Right renal pelvis (tissue), 4 donors: ENCODE results near the gene TMEM50B. TPM values are rescaled to one million over a fixed set of nuclear protein-coding genes. Genes with fewer than 3 reads are reported as not detected.
"Not testable (repeated sequence)": the region's sequence is repeated elsewhere in the genome, so short reads cannot be mapped to it uniquely, and the experiment has no call there.

ENCODE experiments used
- DNase-seq, 4 donors: peaks; one replicate each; pipeline ENCODE4 v3.0.0-alpha.2; 2013; ENCODE audit warnings: low read depth in 4 of 4, low spot score in 3 of 4, missing footprints in 1 of 4
- polyA plus RNA-seq, 4 donors: library from polyadenylated mRNA; unstranded; fragments of 120-200 nt; gene quantifications; one replicate each; pipeline ENCODE4 v1.2.1, GENCODE V29; 2013; ENCODE audit not compliant: insufficient read length in 4 of 4

The TMEM50B gene
- polyA plus RNA-seq, 4 donors = 54.8 to 70.9 (median 60.2) TPM

DNA sequence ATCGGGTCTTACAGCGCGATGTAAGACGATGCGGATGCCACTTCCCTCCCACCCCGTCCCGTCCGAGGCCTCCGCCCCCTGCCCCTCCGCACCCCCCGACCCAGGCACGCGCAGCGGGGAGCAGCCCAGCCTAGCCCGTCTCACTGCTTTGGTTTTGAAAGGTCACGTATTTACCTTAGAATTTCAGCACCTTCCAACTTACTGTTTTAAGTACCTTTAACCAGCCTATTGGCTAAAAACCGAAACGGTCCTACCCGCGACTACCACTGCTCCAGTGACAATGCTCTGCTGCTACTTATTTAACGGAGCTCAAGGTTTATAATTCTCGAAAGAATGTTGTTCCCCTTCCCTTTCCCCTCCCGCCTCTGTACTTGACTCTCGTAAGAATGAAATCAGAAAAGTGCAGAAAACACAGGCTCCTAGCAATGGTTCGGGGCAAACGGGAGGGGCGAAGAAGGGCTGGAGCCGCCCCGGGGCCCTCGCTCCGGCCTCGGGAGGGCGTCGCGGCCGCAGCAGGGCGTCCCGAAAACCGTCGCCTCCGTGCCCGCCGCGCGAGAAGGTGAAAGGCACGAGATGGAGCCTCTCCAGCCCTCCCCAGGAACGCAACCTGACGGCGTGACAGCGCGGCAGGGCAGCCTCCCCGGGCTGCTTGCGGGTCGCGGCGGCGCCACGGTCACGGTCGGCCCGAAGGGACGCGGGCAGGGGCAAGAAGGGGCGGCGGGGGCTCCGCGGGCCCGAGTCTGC, 667 bp downstream of the TMEM50B start:
- peak in 3 of 4 donors; percentile 14 to 35 (median 22) for DNase-seq

DNA sequence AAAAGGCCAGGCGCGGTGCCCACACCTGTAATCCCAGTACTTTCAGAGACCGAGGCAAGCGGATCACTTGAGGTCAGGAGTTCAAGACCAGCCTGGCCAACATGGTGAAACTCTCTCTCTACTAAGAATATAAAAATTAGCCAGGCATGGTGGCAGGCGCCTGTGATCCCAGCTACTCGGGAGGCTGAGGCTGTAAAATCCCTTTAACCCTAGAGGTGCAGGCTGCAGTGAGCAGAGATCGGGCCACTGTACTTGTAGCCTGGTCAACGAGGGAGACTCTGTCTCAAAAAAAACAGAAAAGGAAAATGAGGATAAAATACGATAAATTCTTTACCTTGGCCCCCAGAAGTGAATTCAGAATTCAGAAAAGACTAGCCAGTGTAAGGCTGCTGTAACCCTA, 1.6 kb downstream of the TMEM50B start:
- DNase-seq = no peak

DNA sequence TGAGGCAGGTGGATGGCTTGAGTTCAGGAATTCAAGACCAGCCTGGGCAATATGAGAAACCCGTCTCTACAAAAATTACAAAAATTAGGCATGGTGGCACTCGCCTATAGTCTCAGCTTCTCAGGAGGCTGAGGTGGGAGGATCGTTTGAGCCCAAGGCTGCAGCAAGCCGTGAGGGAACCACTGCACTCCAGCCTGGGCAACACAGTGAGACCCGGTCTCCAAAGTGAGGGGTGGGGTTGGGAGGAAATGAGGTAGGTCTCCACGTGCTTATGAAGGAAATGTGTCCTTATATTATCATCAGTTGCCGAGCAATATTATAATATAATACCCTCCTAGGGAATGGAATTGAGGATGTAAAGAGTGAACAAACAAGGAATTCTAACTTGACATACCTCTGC, 2.7 kb downstream of the TMEM50B start:
- no peak for DNase-seq

GRCh38 chr21:33473344-33473743, 6.4 kb downstream of the TMEM50B start:
- no peak for DNase-seq

DNA sequence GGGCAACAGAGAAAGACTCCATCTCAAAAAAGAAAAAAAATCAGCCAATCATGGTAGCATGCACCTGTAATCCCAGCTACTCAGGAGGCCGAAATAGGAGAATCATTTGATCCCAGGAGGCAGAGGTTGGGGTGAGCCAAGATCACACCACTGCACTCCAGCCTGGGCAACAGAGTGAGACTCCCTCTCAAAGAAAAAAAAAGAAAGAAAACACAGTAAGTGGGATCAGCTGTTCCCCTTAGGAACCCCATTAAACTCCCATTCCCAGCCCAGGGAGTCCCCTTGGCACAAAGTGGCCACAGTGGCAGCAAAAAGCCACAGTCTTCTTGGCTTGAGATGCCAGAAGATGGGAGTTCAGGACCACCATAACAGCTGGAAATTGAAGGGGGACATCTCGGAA, 9.1 kb downstream of the TMEM50B start:
- DNase-seq = no peak

- DNase-seq = not testable (repeated sequence)
Measured at GRCh38 chr21:33469183-33469582, 10.6 kb downstream of the TMEM50B start.

GRCh38 chr21:33461538-33462250, 18.1 kb downstream of the TMEM50B start:
- DNase-seq = no peak

GRCh38 chr21:33458861-33459260, 20.9 kb downstream of the TMEM50B start:
- no peak for DNase-seq

GRCh38 chr21:33455686-33456446, 23.9 kb downstream of the TMEM50B start:
- DNase-seq = no peak

GRCh38 chr21:33452362-33452761, 27.4 kb downstream of the TMEM50B start:
- DNase-seq = no peak

- DNase-seq = no peak
Measured at GRCh38 chr21:33451634-33452071, 28.1 kb downstream of the TMEM50B start.

DNA sequence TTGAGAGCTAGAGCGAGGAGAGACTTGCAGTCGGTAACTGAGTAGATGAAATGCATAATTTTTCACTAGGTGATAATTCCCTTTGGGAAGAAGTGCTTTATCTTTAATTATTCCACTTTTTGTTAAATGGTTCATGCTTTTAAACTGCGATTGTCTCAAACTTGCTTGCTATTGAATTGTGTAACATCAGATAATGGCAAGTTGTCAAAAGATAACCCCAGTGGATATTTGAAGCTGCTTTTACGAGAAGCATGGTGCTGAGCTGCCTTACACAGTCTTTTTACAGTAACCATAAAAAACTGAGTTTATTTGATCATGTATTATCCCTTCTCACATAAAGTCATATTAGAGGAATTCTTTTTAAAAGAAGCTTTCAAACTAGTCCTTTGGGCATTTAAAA, 30.2 kb downstream of the TMEM50B start:
- DNase-seq = no peak

DNA sequence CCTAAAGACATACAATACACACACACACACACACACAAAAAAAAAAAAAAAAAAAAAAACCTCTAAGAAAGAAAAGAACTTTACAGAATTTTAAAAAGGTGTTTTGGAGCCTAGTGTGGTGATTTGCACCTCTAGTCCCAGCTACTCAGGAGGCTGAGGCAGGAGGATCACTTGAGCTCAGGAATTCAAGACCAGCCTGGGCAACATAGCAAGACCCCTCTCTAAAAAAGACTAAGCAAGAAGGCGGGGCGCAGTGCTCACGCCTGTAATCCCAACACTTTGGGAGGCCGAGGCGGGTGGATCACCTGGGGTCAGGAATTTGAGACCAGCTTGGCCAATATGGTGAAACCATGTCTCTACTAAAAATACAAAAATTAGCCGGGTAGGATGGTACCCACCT, 33.2 kb downstream of the TMEM50B start:
- DNase-seq = not testable (repeated sequence)

- DNase-seq = no peak
Measured at GRCh38 chr21:33444499-33444898, 35.3 kb downstream of the TMEM50B start.

- DNase-seq = no peak
Measured at GRCh38 chr21:33443194-33443593, 36.6 kb downstream of the TMEM50B start.

DNA sequence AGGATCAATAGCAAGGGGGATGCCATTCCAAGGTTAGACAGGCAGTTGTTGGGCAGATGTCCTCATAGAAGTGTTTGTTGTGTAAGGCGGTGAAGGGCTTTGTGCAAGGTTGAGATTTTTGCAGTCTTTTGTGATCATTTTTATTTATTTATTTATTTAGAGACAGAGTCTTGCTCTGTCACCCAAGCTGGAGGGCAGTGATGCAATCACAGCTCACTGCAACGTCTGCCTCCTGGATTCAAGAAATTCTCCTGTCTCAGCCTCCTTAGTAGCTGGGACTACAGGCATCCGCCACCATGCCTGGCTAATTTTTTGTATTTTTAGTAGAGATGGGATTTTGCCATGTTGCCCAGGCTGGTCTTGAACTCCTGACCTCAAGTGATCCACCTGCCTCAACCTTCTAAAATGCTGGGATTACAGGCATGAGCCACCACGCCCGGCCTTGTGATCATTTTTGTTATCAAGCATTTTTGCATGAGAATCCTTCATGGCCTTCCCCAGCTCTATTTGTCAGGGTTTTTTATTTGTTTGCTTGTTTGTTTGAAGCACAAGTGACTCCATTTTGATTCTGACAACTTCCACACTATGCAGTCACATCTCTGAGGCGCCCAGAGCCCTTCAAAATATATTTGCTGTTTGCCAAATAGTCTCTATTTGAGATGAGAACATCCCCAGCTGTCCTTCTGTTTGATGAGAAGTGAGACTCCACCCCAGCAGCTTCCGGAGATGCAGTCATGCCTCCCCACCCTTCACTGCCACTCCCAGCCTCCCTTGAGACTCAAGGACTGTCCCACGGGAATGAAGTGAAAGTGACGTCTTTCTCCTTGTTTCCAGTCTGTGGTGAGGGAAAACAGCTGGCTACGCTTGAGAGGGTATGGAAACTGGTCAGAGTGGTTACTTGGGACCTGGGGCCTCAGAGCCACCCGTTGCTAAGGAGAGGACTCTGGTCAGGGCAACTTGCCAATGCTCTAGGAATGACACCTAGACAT, 38.0 kb downstream of the TMEM50B start:
- peak; percentile 31 to 53 (median 40) for DNase-seq

GRCh38 chr21:33437140-33437539, 42.6 kb downstream of the TMEM50B start:
- no peak for DNase-seq

DNA sequence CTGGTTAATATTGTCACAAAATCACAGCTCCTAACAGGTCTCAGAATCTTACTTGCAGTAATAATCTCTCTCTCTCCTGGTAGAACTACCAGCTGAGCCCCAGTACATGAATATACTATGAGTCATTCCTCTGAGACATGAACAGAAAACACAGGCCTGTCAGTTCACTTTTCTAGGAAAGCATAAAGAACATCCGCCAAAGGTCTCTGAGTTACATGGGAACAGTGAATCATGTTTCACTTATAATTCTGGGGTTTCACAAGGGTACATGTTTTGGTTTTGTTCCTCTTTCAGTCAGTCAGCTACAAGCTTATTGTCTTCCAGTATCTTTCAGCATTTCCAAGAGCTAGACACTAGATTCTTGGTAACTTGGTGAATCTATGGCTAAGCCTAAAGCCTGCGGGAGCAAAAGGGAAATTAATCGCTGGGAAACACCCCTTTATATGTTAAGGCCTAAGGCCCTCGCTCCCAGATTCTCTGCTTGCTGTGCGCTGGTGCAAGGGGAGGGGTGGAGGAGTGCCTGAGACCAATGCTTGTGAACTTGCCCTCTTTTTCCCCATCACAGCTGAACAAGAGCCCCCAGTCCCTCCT, 44.9 kb downstream of the TMEM50B start:
- DNase-seq = no peak

DNA sequence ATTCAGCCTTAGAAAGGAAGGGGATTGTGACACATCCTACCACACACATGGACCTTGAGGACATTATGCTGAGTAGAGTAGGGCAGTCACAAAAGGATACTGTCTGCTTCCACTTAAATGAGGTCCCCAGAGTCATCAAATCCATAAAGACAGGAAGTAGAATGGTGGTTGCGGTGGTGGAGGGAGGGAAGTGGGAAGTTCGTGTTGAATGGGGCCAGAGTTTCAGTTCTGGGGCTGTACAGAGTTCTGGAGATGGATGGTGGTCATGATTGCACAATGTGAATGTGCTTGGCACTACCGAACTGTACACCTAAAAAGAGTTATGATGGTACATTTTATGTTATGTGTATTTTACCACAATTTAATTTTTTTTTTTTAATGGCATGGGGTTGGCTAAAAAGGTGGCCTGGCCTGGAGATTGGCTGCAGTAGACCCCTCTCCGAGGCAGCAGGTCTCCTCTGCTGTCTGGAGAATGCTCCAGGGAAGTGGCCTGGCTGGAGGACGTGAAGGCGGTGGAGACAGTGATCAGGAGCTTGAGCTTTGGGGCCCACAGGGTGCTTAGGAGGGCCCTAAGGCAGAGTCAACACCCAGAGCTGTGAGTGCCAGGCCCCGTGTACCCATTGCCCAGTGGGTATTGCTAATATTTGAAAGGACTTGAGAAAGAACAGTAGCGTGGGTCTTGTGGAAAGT, 46.2 kb downstream of the TMEM50B start:
- DNase-seq = no peak
